H9 (cell line): ENCODE data around the gene TNFSF8. TPM values are rescaled to one million over a fixed set of nuclear protein-coding genes. Genes with fewer than 3 reads are reported as not detected.

ENCODE experiments used
- DNase-seq: peaks from one replicate; pipeline ENCODE4 v3.0.0-alpha.2; 2017
- H2AFZ ChIP-seq: one replicate; pipeline ENCODE4 v1.6.1; 2013; ENCODE audit warnings: mild to moderate bottlenecking, low read length, control low read depth, moderate library complexity
- H2AK5ac ChIP-seq: 2 replicates; pipeline ENCODE4 v1.6.1; 2013; ENCODE audit warnings: low read length, control low read depth, mixed read lengths; ENCODE audit not compliant: insufficient read length
- H2BK120ac ChIP-seq: one replicate; pipeline ENCODE4 v1.6.1; 2013; ENCODE audit warnings: low read depth, mild to moderate bottlenecking, low read length, control low read depth, inconsistent platforms; ENCODE audit not compliant: poor library complexity, severe bottlenecking
- H2BK12ac ChIP-seq: 2 replicates; pipeline ENCODE4 v1.6.1; 2013; ENCODE audit warnings: low read length, control low read depth, mixed read lengths, low read depth; ENCODE audit not compliant: insufficient read length
- H2BK15ac ChIP-seq: 2 replicates; pipeline ENCODE4 v1.6.1; 2013; ENCODE audit warnings: low read depth, low read length, control low read depth
- H2BK20ac ChIP-seq: one replicate; pipeline ENCODE4 v1.6.1; 2013; ENCODE audit warnings: low read depth, mild to moderate bottlenecking, low read length, control low read depth, inconsistent platforms; ENCODE audit not compliant: poor library complexity, severe bottlenecking
- H2BK5ac ChIP-seq: 2 replicates; pipeline ENCODE4 v1.6.1; 2013; ENCODE audit warnings: low read length, control low read depth, mixed read lengths; ENCODE audit not compliant: insufficient read length
- H3K14ac ChIP-seq: 2 replicates; pipeline ENCODE4 v1.6.1; 2013; ENCODE audit warnings: low read length, control low read depth; ENCODE audit not compliant: insufficient read depth
- H3K18ac ChIP-seq: 2 replicates; pipeline ENCODE4 v1.6.1; 2013; ENCODE audit warnings: low read depth, mild to moderate bottlenecking, mixed read lengths, low read length, control low read depth; ENCODE audit not compliant: insufficient read length
- H3K23ac ChIP-seq: 2 replicates; pipeline ENCODE4 v1.6.1; 2013; ENCODE audit warnings: low read length, control low read depth, mixed read lengths, low read depth; ENCODE audit not compliant: insufficient read length
- H3K23me2 ChIP-seq: 2 replicates; pipeline ENCODE4 v1.6.1; 2013; ENCODE audit warnings: low read depth, mild to moderate bottlenecking, mixed read lengths, low read length, control low read depth; ENCODE audit not compliant: insufficient read length, poor library complexity, severe bottlenecking
- H3K27ac ChIP-seq: 2 replicates; pipeline ENCODE4 v1.5.1; 2013; ENCODE audit warnings: low read length, control low read depth, mixed read lengths, low read depth; ENCODE audit not compliant: insufficient read length
- H3K27me3 ChIP-seq: 2 replicates; pipeline ENCODE4 v1.6.1; 2013; ENCODE audit warnings: low read length, control low read depth, inconsistent platforms; ENCODE audit not compliant: insufficient read depth
- H3K4ac ChIP-seq: 2 replicates; pipeline ENCODE4 v1.6.1; 2013; ENCODE audit warnings: low read depth, mild to moderate bottlenecking, control low read depth, inconsistent platforms, low read length, moderate library complexity
- H3K4me1 ChIP-seq: 2 replicates; pipeline ENCODE4 v1.6.1; 2013; ENCODE audit warnings: low read length, control low read depth, inconsistent platforms; ENCODE audit not compliant: insufficient read depth
- H3K4me2 ChIP-seq: 2 replicates; pipeline ENCODE4 v1.6.1; 2013; ENCODE audit warnings: low read length, control low read depth, mixed read lengths; ENCODE audit not compliant: insufficient read length, insufficient read depth
- H3K56ac ChIP-seq: 2 replicates; pipeline ENCODE4 v1.6.1; 2013; ENCODE audit warnings: low read depth, mild to moderate bottlenecking, mixed read lengths, low read length, control low read depth; ENCODE audit not compliant: insufficient read length
- H3K79me1 ChIP-seq: 2 replicates; pipeline ENCODE4 v1.6.1; 2013; ENCODE audit warnings: low read depth, mild to moderate bottlenecking, moderate library complexity, low read length, control low read depth, inconsistent platforms; ENCODE audit not compliant: insufficient read depth, poor library complexity, severe bottlenecking
- H3K79me2 ChIP-seq: 2 replicates; pipeline ENCODE4 v1.6.1; 2013; ENCODE audit warnings: low read length, control low read depth, inconsistent platforms; ENCODE audit not compliant: insufficient read depth
- H3K9ac ChIP-seq: 2 replicates; pipeline ENCODE4 v1.6.1; 2013; ENCODE audit warnings: low read length, control low read depth, mixed read lengths; ENCODE audit not compliant: insufficient read length; ENCODE audit errors: extremely low read depth
- H3K9me3 ChIP-seq: one replicate; pipeline ENCODE4 v1.6.1; 2013; ENCODE audit warnings: low read depth, low read length, inconsistent platforms; ENCODE audit not compliant: control insufficient read depth
- H3T11ph ChIP-seq: one replicate; pipeline ENCODE4 v1.6.1; 2013; ENCODE audit warnings: mild to moderate bottlenecking, low read length, control low read depth, inconsistent platforms
- H4K20me1 ChIP-seq: one replicate; pipeline ENCODE4 v1.6.1; 2013; ENCODE audit not compliant: control insufficient read depth, insufficient read length, insufficient read depth
- H4K5ac ChIP-seq: 2 replicates; pipeline ENCODE4 v1.6.1; 2013; ENCODE audit warnings: low read depth, mild to moderate bottlenecking, mixed read lengths, low read length, control low read depth; ENCODE audit not compliant: insufficient read length
- H4K8ac ChIP-seq: replicated peaks from 2 replicates; pipeline ENCODE4 v1.6.1; 2013; ENCODE audit warnings: low read length, control low read depth, mixed read lengths, low read depth; ENCODE audit not compliant: insufficient read length
- H4K91ac ChIP-seq: 2 replicates; pipeline ENCODE4 v1.6.1; 2013; ENCODE audit warnings: low read depth, mild to moderate bottlenecking, moderate library complexity, mixed read lengths, low read length, control low read depth; ENCODE audit not compliant: insufficient read length
- H3K27ac Mint-ChIP-seq, 3 experiments: 2 replicates in 2 of 3; 3 replicates in 1 of 3; pipeline ENCODE4 v1.8.0; 2020 to 2021; ENCODE audit warnings: mixed read lengths in 3 of 3, mild to moderate bottlenecking in 1 of 3, moderate library complexity in 1 of 3
- H3K27me3 Mint-ChIP-seq: 2 replicates; pipeline ENCODE4 v1.8.0; 2021; ENCODE audit warnings: low read depth, mild to moderate bottlenecking, moderate library complexity, mixed read lengths
- H3K36me3 Mint-ChIP-seq, 3 experiments: 2 replicates in 2 of 3; 3 replicates in 1 of 3; pipeline ENCODE4 v1.8.0; 2020 to 2021; ENCODE audit warnings: low read depth in 3 of 3, mixed read lengths in 3 of 3; ENCODE audit not compliant: insufficient read depth in 1 of 3
- H3K4me1 Mint-ChIP-seq, 2 experiments: 2 replicates each; pipeline ENCODE4 v1.8.0; 2020; ENCODE audit warnings: mixed read lengths in 2 of 2
- H3K4me3 Mint-ChIP-seq, 2 experiments: 2 replicates in 1 of 2; 3 replicates in 1 of 2; pipeline ENCODE4 v1.8.0; 2020 to 2021; ENCODE audit warnings: mild to moderate bottlenecking in 2 of 2, mixed read lengths in 2 of 2, moderate library complexity in 1 of 2
- H3K9me3 Mint-ChIP-seq, 2 experiments: 2 replicates in 1 of 2; 3 replicates in 1 of 2; pipeline ENCODE4 v1.8.0; 2020; ENCODE audit warnings: mild to moderate bottlenecking in 2 of 2, mixed read lengths in 2 of 2, moderate library complexity in 1 of 2
- WGBS: extraction: QIAGEN DNeasy Blood & Tissue Kit; methylation state at CpG from one replicate; pipeline ENCODE4 v1.1.7; 2013; ENCODE audit warnings: missing lambda C conversion rate, low lambda C conversion rate, mixed read lengths; ENCODE audit not compliant: insufficient read length; ENCODE audit errors: extremely low coverage; 5-methylcytosine and 5-hydroxymethylcytosine counted together
- total RNA-seq: library from RNA; stranded (reverse); gene quantifications from 2 replicates; pipeline ENCODE4 v1.2.1, GENCODE V29; 2021
- TF ChIP-seq, protein P1 (sequence below): fragments of 200-600 bp; sonication (generic); conservative IDR thresholded peaks from 3 replicates; pipeline ENCODE4 v1.8.0; 2021; ENCODE audit warnings: antibody characterized with exemption, mild to moderate bottlenecking

The TNFSF8 gene
- total RNA-seq, 1 experiment from 2014 or later = not detected

DNA sequence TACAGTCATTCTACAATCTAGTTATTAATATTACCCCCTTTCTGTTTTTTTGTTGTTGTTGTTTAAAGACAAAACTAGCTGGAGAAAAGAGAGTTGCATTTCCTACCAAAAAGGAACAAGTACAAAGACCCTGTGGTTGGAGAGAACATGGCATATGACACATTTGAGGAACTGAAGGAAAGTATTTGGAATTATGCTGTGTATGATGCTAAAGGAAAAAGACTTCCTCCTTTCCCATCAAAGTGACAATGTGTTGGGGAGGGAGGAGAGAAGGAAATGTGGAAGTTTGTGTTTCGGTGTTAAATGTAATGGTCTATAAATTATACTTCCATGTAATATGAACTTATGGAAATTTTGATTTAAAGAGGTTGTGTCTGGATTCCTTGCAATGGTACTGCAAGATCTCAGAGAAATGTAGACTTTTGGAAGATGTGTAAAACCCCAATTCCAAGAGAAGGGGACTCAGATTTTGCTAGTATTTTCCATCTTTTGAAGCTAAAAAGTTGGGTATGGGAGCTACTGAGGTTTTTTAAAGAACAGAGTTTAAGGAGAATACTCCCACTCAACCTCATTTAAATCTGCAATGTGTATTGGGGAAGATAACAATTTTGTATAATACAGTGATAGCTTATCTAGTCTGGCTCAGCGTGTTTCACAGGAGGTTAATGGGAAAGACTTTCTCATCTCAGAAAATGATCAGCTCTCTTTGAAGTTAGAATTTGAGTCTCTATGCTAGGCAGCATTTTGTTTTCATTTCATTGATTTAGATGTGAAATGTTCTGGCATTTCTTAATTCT, 15.4 kb upstream of the TNFSF8 start:
- no peak for DNase-seq
- H4K8ac ChIP-seq = no peak overlapping the region
- no peak overlapping the region for H3K14ac ChIP-seq
- H3K4me2 ChIP-seq = no peak overlapping the region
- WGBS = no CpG with 5 or more reads among the region's 2 CpGs
- no peak overlapping the region for H2BK15ac ChIP-seq
- H3K9me3 ChIP-seq = no peaks in the 10 kb centered on the region
- Mint-ChIP-seq H3K9me3 (no peaks in the 10 kb centered on the region), H3K4me3 (no peak overlapping the region), H3K27me3 (peaks cover 90% of the 10 kb centered on the region), H3K4me1 (no peaks in the 10 kb centered on the region), H3K27ac (no peak overlapping the region), H3K36me3 (no peaks in the 10 kb centered on the region)
- H4K5ac ChIP-seq = no peak overlapping the region
- H3K18ac ChIP-seq = no peak overlapping the region
- no peaks in the 10 kb centered on the region for H3K4me1 ChIP-seq
- H3K23me2 ChIP-seq = no peaks in the 10 kb centered on the region
- H3K9ac ChIP-seq = no peak overlapping the region
- no peak overlapping the region for H3K23ac ChIP-seq
- no peak overlapping the region for H4K91ac ChIP-seq
- H3K4ac ChIP-seq = no peak overlapping the region
- H3K56ac ChIP-seq = no peak overlapping the region
- no peaks in the 10 kb centered on the region for H3K79me2 ChIP-seq
- no peak overlapping the region for H2BK20ac ChIP-seq
- TF ChIP-seq, protein P1, sequence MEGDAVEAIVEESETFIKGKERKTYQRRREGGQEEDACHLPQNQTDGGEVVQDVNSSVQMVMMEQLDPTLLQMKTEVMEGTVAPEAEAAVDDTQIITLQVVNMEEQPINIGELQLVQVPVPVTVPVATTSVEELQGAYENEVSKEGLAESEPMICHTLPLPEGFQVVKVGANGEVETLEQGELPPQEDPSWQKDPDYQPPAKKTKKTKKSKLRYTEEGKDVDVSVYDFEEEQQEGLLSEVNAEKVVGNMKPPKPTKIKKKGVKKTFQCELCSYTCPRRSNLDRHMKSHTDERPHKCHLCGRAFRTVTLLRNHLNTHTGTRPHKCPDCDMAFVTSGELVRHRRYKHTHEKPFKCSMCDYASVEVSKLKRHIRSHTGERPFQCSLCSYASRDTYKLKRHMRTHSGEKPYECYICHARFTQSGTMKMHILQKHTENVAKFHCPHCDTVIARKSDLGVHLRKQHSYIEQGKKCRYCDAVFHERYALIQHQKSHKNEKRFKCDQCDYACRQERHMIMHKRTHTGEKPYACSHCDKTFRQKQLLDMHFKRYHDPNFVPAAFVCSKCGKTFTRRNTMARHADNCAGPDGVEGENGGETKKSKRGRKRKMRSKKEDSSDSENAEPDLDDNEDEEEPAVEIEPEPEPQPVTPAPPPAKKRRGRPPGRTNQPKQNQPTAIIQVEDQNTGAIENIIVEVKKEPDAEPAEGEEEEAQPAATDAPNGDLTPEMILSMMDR = no peak
- no peak overlapping the region for H2AK5ac ChIP-seq
- no peak overlapping the region for H2BK120ac ChIP-seq
- no peak overlapping the region for H2BK5ac ChIP-seq
- no peaks in the 10 kb centered on the region for H3K79me1 ChIP-seq
- no peaks in the 10 kb centered on the region for H4K20me1 ChIP-seq
- H3K27ac ChIP-seq = no peak overlapping the region
- no peaks in the 10 kb centered on the region for H3K27me3 ChIP-seq
- H2BK12ac ChIP-seq = no peak overlapping the region
- H3T11ph ChIP-seq = no peak overlapping the region
- H2AFZ ChIP-seq = no peak overlapping the region
